HEK293T (cell line): ENCODE results near the gene SLC9A8.

Source experiments
- CTCF ChIA-PET: fragments of 350-600 bp; formaldehyde crosslinking; extraction: SDS; loops from one replicate; lab custom pipeline; 2021; ENCODE audit warnings: antibody characterized with exemption, inconsistent platforms; lab: Yijun Ruan, JAX
- POLR2A ChIA-PET: fragments of 350-600 bp; formaldehyde crosslinking; extraction: SDS; loops from one replicate; lab custom pipeline; 2020; ENCODE audit warnings: antibody characterized with exemption, inconsistent platforms; lab: Yijun Ruan, JAX
- DNase-seq: peaks from one replicate; pipeline ENCODE4 v3.0.0; 2012; ENCODE audit warnings: mixed read lengths; ENCODE audit errors: extremely low spot score
- ARNT ChIP-seq: fragments of 450-650 bp; IDR thresholded peaks from 2 replicates; pipeline ENCODE4 v1.6.1; 2017; ENCODE audit warnings: mild to moderate bottlenecking
- BHLHE40 ChIP-seq: fragments of 450-650 bp; IDR thresholded peaks from 2 replicates; pipeline ENCODE4 v1.6.1; 2016; ENCODE audit warnings: mild to moderate bottlenecking, moderate library complexity, borderline replicate concordance
- CTBP1 ChIP-seq: fragments of 450-650 bp; IDR thresholded peaks from 2 replicates; pipeline ENCODE4 v1.6.1; 2016; ENCODE audit warnings: borderline replicate concordance
- ELF4 ChIP-seq: fragments of 450-650 bp; IDR thresholded peaks from 2 replicates; pipeline ENCODE4 v1.6.1; 2017; ENCODE audit warnings: antibody characterized with exemption
- FOXA1 ChIP-seq: fragments of 450-650 bp; IDR thresholded peaks from 2 replicates; pipeline ENCODE4 v1.6.1; 2016; ENCODE audit warnings: mild to moderate bottlenecking
- FOXK2 ChIP-seq: fragments of 450-650 bp; IDR thresholded peaks from 2 replicates; pipeline ENCODE4 v1.6.1; 2016; ENCODE audit warnings: mild to moderate bottlenecking
- FOXM1 ChIP-seq: fragments of 450-650 bp; IDR thresholded peaks from 2 replicates; pipeline ENCODE4 v1.6.1; 2017; ENCODE audit warnings: mild to moderate bottlenecking, borderline replicate concordance
- HDGF ChIP-seq: fragments of 450-650 bp; IDR thresholded peaks from 2 replicates; pipeline ENCODE4 v1.6.1; 2017; ENCODE audit warnings: antibody characterized with exemption, borderline replicate concordance
- L3MBTL2 ChIP-seq: fragments of 450-650 bp; conservative IDR thresholded peaks from 2 replicates; pipeline ENCODE4 v1.6.1; 2016; ENCODE audit warnings: mild to moderate bottlenecking
- LEF1 ChIP-seq: fragments of 450-650 bp; IDR thresholded peaks from 2 replicates; pipeline ENCODE4 v1.6.1; 2017; ENCODE audit warnings: mild to moderate bottlenecking, borderline replicate concordance
- NFRKB ChIP-seq: fragments of 450-650 bp; IDR thresholded peaks from 2 replicates; pipeline ENCODE4 v1.6.1; 2016; ENCODE audit warnings: mild to moderate bottlenecking, moderate library complexity
- SP1 ChIP-seq: fragments of 450-650 bp; IDR thresholded peaks from 2 replicates; pipeline ENCODE4 v1.6.1; 2017
- SUZ12 ChIP-seq: fragments of 450-650 bp; IDR thresholded peaks from 2 replicates; pipeline ENCODE4 v1.6.1; 2016; ENCODE audit warnings: mild to moderate bottlenecking
- TARDBP ChIP-seq: fragments of 450-650 bp; IDR thresholded peaks from 2 replicates; pipeline ENCODE4 v1.6.1; 2016
- ZNF384 ChIP-seq: fragments of 450-650 bp; IDR thresholded peaks from 2 replicates; pipeline ENCODE4 v1.6.1; 2016
- TF ChIP-seq, protein P1 (sequence below): fragments of 450-650 bp; IDR thresholded peaks from 2 replicates; pipeline ENCODE4 v1.6.1; 2016

The SLC9A8 gene

DNA sequence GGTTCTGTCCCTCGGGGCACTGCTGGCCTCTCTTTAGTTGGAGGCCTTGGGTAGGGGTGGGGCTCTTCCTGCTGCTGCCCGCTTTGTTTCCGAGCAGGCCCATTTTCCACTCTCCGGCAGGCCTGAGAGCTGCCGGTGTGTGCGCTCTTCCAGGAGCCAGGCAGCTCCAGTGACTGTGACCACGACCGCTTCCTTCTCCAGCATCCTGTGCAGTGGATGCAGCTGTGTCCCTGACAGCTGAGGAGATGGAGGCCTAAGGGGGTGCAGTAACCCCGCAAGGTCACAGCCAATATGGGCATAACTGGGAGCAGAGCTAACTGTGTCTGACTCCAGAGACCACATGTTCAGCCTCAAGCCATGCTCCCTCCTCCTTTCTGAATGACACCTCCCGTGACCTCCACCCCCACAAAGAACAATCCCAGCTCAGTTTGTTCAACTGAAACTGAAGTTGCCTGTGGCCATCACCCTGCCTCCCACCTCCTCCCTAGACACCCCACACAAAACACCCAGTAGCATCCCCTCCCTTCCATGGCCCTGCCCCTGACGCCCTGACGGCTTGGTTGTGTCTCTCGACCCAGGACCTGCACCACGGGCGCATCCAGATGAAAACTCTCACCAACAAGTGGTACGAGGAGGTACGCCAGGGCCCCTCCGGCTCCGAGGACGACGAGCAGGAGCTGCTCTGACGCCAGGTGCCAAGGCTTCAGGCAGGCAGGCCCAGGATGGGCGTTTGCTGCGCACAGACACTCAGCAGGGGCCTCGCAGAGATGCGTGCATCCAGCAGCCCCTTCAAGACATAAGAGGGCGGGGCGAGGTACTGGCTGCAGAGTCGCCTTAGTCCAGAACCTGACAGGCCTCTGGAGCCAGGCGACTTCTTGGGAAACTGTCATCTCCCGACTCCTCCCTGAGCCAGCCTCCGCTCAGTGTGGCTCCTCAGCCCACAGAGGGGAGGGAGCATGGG is 74.9 kb downstream of the SLC9A8 start:
- no peak for DNase-seq
- TF ChIP-seq TARDBP (no peak), BHLHE40 (no peak), LEF1 (no peak), ZNF384 (no peak), FOXA1 (no peak), SUZ12 (no peak), FOXK2 (no peak), ELF4 (no peak), L3MBTL2 (no peak), ARNT (no peak), CTBP1 (no peak), NFRKB (no peak)
- TF ChIP-seq, protein P1, sequence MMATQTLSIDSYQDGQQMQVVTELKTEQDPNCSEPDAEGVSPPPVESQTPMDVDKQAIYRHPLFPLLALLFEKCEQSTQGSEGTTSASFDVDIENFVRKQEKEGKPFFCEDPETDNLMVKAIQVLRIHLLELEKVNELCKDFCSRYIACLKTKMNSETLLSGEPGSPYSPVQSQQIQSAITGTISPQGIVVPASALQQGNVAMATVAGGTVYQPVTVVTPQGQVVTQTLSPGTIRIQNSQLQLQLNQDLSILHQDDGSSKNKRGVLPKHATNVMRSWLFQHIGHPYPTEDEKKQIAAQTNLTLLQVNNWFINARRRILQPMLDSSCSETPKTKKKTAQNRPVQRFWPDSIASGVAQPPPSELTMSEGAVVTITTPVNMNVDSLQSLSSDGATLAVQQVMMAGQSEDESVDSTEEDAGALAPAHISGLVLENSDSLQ = no peak
- POLR2A ChIA-PET = no interaction called here
- CTCF ChIA-PET = interaction anchor here (0.7 to 2.6 kb wide), 7 partner anchors 12 to 345 kb away, joined by 3 to 7 read pairs (median 4); no protein-coding TSS in a partner anchor

DNA sequence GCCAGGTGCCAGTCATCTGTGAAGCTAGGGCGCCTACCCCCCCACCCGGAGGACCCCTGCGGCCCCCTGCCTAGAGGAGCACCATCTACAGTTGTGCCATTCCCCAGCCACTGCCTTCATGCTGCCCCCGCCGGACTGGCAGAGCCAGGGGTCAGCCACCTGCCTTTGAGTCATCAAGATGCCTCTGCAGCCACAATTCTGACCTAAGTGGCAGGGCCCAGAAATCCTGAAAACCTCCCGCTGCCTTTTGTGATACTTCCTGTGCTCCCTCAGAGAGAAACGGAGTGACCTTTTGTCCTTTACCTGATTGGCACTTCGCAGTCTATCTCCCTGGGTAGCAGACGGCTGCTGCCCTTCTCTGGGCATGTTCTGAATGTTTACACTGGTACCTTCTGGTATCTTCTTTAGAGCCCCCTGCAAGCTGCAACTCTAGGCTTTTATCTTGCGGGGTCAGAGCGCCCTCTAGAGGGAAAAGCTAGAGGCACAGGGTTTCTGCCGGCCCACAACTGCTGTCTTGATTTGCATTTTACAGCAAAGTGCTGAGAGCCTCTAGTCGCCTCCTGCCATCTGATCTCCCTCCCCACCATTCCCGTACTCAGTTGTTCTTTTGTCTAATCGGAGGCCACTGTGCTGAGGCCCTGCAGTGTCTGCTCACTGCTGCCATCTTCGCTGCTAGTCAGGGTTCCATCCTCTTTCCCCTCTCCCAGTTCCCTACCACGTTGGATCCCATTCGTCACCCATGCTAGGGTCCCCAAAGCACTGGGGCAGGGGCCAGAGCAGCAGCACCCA is 75.8 kb downstream of the SLC9A8 start:
- ChIA-PET CTCF (interaction anchor here (0.7 to 2.6 kb wide), 6 partner anchors 12 to 346 kb away, joined by 3 to 7 read pairs (median 4); no protein-coding TSS in a partner anchor), POLR2A (no interaction called here)
- peak; percentile 78 for DNase-seq
- TF ChIP-seq HDGF = no peak
- no peak for TF ChIP-seq CTBP1
- TF ChIP-seq L3MBTL2 = no peak
- TF ChIP-seq ELF4 = no peak
- no peak for TF ChIP-seq ZNF384
- TF ChIP-seq SUZ12 = no peak
- TF ChIP-seq, protein P1 = no peak
- no peak for TF ChIP-seq FOXK2
- TF ChIP-seq ARNT = no peak
- TF ChIP-seq FOXM1 = no peak
- TF ChIP-seq SP1 = no peak
- TF ChIP-seq NFRKB = no peak
- TF ChIP-seq TARDBP = no peak
- TF ChIP-seq BHLHE40 = no peak
- no peak for TF ChIP-seq FOXA1
- TF ChIP-seq LEF1 = no peak

DNA sequence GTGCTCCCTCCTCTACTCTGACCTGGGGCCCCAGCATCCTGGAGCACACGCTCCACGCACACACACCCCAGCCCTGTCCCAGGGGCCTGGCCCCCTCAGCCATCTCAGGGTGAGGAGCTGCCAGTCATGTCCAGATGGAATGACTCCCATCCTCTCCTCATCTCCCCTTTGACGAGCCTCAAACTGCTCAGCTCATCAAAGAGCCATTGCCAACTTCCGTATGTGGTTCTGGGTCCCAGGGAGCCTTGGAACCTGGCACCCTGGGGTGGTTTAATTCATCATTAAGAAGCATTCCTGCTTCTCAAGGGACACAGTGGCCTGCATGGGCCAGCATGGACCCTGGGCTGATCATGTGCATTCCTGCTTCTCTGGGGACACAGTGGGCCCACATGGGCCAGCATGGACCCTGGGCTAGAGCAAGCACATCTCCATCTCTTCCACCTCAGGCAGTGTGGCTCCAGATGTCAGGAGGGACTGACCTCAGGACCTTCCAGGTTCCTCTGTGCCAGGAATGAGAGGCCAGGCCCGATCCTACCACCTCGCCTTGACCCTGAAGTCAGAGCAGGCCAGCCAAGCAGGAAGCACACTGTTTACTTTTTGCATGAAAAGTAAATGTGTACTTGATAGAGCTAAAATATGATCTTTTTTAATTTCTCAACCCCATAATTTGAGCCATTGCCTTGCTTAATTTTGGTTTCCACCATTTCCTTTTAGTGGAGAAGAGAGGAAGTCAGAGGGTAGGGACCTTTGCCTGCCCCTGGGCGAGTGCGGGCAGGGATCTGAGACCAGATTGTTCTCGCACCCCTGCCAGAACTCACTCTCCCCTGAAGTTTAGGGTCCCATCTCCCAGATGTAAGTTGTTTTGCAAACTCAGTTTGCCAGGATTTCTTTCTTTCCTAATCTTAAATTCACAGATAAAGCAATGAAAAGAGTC is 76.6 kb downstream of the SLC9A8 start:
- no peak for DNase-seq
- POLR2A ChIA-PET = interaction anchor here (0.6 to 0.7 kb wide), 2 partner anchors 15 to 17 kb away, joined by 3 to 4 read pairs; no protein-coding TSS in a partner anchor
- CTCF ChIA-PET = interaction anchor here (1.4 to 2.6 kb wide), 2 partner anchors 22 to 281 kb away, joined by 3 to 7 read pairs; no protein-coding TSS in a partner anchor
- TF ChIP-seq FOXK2 (no peak), FOXA1 (no peak), ZNF384 (no peak), NFRKB (no peak), SP1 (no peak), L3MBTL2 (no peak), TARDBP (no peak), BHLHE40 (no peak), HDGF (no peak), CTBP1 (no peak), ARNT (no peak), ELF4 (no peak), SUZ12 (no peak), LEF1 (no peak), FOXM1 (no peak)
- TF ChIP-seq, protein P1 = no peak

DNA sequence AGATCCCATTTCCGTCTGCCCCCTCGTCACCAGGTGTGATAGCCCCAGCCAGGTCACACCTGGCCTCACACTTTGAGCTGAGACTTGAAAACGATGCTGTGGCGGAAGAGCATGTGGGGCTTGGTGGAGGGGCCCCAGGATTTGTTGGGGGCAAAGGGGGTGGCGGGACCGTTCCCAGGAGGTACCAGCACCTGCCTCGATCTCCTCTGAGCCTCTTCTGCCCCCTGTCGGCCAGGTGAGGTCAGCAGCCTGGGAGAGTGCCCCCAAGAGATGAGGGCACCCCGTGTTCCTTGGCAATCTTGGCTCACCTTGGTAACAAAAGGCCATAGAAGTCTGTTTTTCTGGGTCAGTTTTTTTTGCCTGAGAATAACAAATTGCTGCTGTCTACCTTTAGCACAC is 77.3 kb downstream of the SLC9A8 start:
- ChIA-PET POLR2A (interaction anchor here (0.7 kb wide), 1 partner anchor 17 kb away, joined by 4 read pairs; no protein-coding TSS in a partner anchor), CTCF (no interaction called here)
- no peak for DNase-seq
- no peak for TF ChIP-seq TARDBP
- TF ChIP-seq HDGF = no peak
- TF ChIP-seq L3MBTL2 = no peak
- TF ChIP-seq ZNF384 = no peak
- no peak for TF ChIP-seq FOXA1
- no peak for TF ChIP-seq LEF1
- TF ChIP-seq SUZ12 = no peak
- TF ChIP-seq ARNT = no peak
- TF ChIP-seq, protein P1 = no peak
- TF ChIP-seq BHLHE40 = no peak
- TF ChIP-seq ELF4 = no peak
- TF ChIP-seq NFRKB = no peak
- TF ChIP-seq FOXM1 = no peak
- no peak for TF ChIP-seq SP1
- no peak for TF ChIP-seq FOXK2
- no peak for TF ChIP-seq CTBP1
